Measurements from ENCODE around the gene MIEF1.

The MIEF1 gene

GRCh38 chr22:39522567-39523300 is 20.6 kb downstream of the MIEF1 start:
- Histone ChIP-seq H3K36me3 (ENCODE audit: insufficient read depth, low read length) (peaks cover 56% of the 10 kb centered on the region), H3F3A (ENCODE audit: insufficient read depth, low read length) (peaks cover 27% of the 10 kb centered on the region), H3K27me3 (ENCODE audit: insufficient read depth, low read length) (no peaks in the 10 kb centered on the region), H3K9me3 (ENCODE audit: low read length) (no peaks in the 10 kb centered on the region), H3K9me2 (ENCODE audit: low read depth, low read length) (no peaks in the 10 kb centered on the region), H4K20me1 (ENCODE audit: insufficient read depth, low read length) (no peaks in the 10 kb centered on the region), H3K9ac (ENCODE audit: low read length) (peak overlapping the region; percentile 22), H3K79me2 (ENCODE audit: insufficient read depth, low read length) (peaks cover 14% of the 10 kb centered on the region), H2AFZ (ENCODE audit: low read length) (no peak overlapping the region), H3K4me1 (ENCODE audit: insufficient read depth, low read length, severe bottlenecking) (peaks cover 55% of the 10 kb centered on the region), H3K27ac (ENCODE audit: low read depth, low read length, poor library complexity, severe bottlenecking) (peak overlapping the region; percentile 51), H3K4me3 (ENCODE audit: low read depth, low read length, poor library complexity, severe bottlenecking) (peak overlapping the region; percentile 95), H3K4me2 (ENCODE audit: low read length) (peak overlapping the region; percentile 73)
- TF ChIP-seq EZH2 (IDR thresholded peaks at IDR 0.05; ENCODE audit: borderline replicate concordance, low read length) = no peak
- TF ChIP-seq, protein P1, sequence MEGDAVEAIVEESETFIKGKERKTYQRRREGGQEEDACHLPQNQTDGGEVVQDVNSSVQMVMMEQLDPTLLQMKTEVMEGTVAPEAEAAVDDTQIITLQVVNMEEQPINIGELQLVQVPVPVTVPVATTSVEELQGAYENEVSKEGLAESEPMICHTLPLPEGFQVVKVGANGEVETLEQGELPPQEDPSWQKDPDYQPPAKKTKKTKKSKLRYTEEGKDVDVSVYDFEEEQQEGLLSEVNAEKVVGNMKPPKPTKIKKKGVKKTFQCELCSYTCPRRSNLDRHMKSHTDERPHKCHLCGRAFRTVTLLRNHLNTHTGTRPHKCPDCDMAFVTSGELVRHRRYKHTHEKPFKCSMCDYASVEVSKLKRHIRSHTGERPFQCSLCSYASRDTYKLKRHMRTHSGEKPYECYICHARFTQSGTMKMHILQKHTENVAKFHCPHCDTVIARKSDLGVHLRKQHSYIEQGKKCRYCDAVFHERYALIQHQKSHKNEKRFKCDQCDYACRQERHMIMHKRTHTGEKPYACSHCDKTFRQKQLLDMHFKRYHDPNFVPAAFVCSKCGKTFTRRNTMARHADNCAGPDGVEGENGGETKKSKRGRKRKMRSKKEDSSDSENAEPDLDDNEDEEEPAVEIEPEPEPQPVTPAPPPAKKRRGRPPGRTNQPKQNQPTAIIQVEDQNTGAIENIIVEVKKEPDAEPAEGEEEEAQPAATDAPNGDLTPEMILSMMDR (IDR thresholded peaks at IDR 0.05; ENCODE audit: low read length) = no peak

- Histone ChIP-seq H3K27ac (ENCODE audit: low read depth, low read length, poor library complexity, severe bottlenecking) (peak overlapping the region; percentile 98), H3K4me2 (ENCODE audit: low read length) (peak overlapping the region; percentile 8; the same call in 1 of the 2 replicates), H3F3A (ENCODE audit: insufficient read depth, low read length) (peaks cover 28% of the 10 kb centered on the region)
Measured at GRCh38 chr22:39524089-39524752, 22.1 kb downstream of the MIEF1 start.

GRCh38 chr22:39524753-39525657 is 22.9 kb downstream of the MIEF1 start:
- peak overlapping the region; percentile 98 for H3K27ac ChIP-seq (ENCODE audit: low read depth, low read length, poor library complexity, severe bottlenecking)
- peak overlapping the region; percentile 18; the same call in 1 of the 2 replicates for H3K4me2 ChIP-seq (ENCODE audit: low read length)
- peaks cover 67% of the 10 kb centered on the region for H3K36me3 ChIP-seq (ENCODE audit: insufficient read depth, low read length)

More at GRCh38 chr22:39524089-39524752, 22.1 kb downstream of the MIEF1 start:
- no peaks in the 10 kb centered on the region for H3K9me2 ChIP-seq (ENCODE audit: low read depth, low read length)
- H3K4me3 ChIP-seq (ENCODE audit: low read depth, low read length, poor library complexity, severe bottlenecking) = peak overlapping the region; percentile 5
- TF ChIP-seq, protein P1 (IDR thresholded peaks at IDR 0.05; ENCODE audit: low read length) = no peak
- TF ChIP-seq EZH2 (IDR thresholded peaks at IDR 0.05; ENCODE audit: borderline replicate concordance, low read length) = no peak
- no peak overlapping the region for H2AFZ ChIP-seq (ENCODE audit: low read length)
- H3K79me2 ChIP-seq (ENCODE audit: insufficient read depth, low read length) = peaks cover 14% of the 10 kb centered on the region
- no peaks in the 10 kb centered on the region for H3K27me3 ChIP-seq (ENCODE audit: insufficient read depth, low read length)
- peaks cover 58% of the 10 kb centered on the region for H3K4me1 ChIP-seq (ENCODE audit: insufficient read depth, low read length, severe bottlenecking)
- H3K9ac ChIP-seq (ENCODE audit: low read length) = no peak overlapping the region
- no peaks in the 10 kb centered on the region for H4K20me1 ChIP-seq (ENCODE audit: insufficient read depth, low read length)
- no peaks in the 10 kb centered on the region for H3K9me3 ChIP-seq (ENCODE audit: low read length)
- peaks cover 59% of the 10 kb centered on the region for H3K36me3 ChIP-seq (ENCODE audit: insufficient read depth, low read length)

More at GRCh38 chr22:39524753-39525657, 22.9 kb downstream of the MIEF1 start:
- Histone ChIP-seq H3F3A (ENCODE audit: insufficient read depth, low read length) (peaks cover 28% of the 10 kb centered on the region), H3K4me1 (ENCODE audit: insufficient read depth, low read length, severe bottlenecking) (peaks cover 65% of the 10 kb centered on the region), H3K9ac (ENCODE audit: low read length) (no peak overlapping the region), H3K9me2 (ENCODE audit: low read depth, low read length) (no peaks in the 10 kb centered on the region), H3K9me3 (ENCODE audit: low read length) (no peaks in the 10 kb centered on the region), H3K27me3 (ENCODE audit: insufficient read depth, low read length) (no peaks in the 10 kb centered on the region), H4K20me1 (ENCODE audit: insufficient read depth, low read length) (no peaks in the 10 kb centered on the region), H2AFZ (ENCODE audit: low read length) (no peak overlapping the region), H3K4me3 (ENCODE audit: low read depth, low read length, poor library complexity, severe bottlenecking) (peak overlapping the region; percentile 5), H3K79me2 (ENCODE audit: insufficient read depth, low read length) (peaks cover 14% of the 10 kb centered on the region)
- no peak for TF ChIP-seq EZH2 (IDR thresholded peaks at IDR 0.05; ENCODE audit: borderline replicate concordance, low read length)
- TF ChIP-seq, protein P1 (IDR thresholded peaks at IDR 0.05; ENCODE audit: low read length) = no peak

All from OCI-LY1 (cell line).